Non-pigmented ciliary epithelial cell (primary cell): ENCODE measurements around the gene LRRC23.

Experiments
- DNase-seq: peaks from one replicate; pipeline ENCODE4 v3.0.0-alpha.2; 2010; ENCODE audit warnings: low read depth

The LRRC23 gene

GRCh38 chr12:6928022-6928702 lies 23.5 kb downstream of the LRRC23 start:
- DNase-seq: no peak

- no peak for DNase-seq
Measured at GRCh38 chr12:6928703-6929407, 24.2 kb downstream of the LRRC23 start.

GRCh38 chr12:6929466-6930452 lies 25.1 kb downstream of the LRRC23 start:
- DNase-seq: no peak

- no peak for DNase-seq
Measured at GRCh38 chr12:6932766-6933165, 28.1 kb downstream of the LRRC23 start.

- DNase-seq: no peak
Measured at GRCh38 chr12:6934110-6934509, 29.5 kb downstream of the LRRC23 start.

- no peak for DNase-seq
Measured at GRCh38 chr12:6935371-6936193, 31.0 kb downstream of the LRRC23 start.

- DNase-seq: no peak
Measured at GRCh38 chr12:6936194-6936635, 31.6 kb downstream of the LRRC23 start.

GRCh38 chr12:6936636-6937480 lies 32.2 kb downstream of the LRRC23 start:
- no peak for DNase-seq

- no peak for DNase-seq
Measured at GRCh38 chr12:6937481-6938352, 33.1 kb downstream of the LRRC23 start.

- no peak for DNase-seq
Measured at GRCh38 chr12:6938353-6939190, 34.0 kb downstream of the LRRC23 start.

GRCh38 chr12:6939191-6939540 lies 34.5 kb downstream of the LRRC23 start:
- DNase-seq: no peak

- no peak for DNase-seq
Measured at GRCh38 chr12:6941267-6941666, 36.6 kb downstream of the LRRC23 start.

- DNase-seq: no peak
Measured at GRCh38 chr12:6941782-6942181, 37.2 kb downstream of the LRRC23 start.

GRCh38 chr12:6942331-6942665 lies 37.7 kb downstream of the LRRC23 start:
- DNase-seq: no peak

GRCh38 chr12:6943389-6943721 lies 38.7 kb downstream of the LRRC23 start:
- DNase-seq: peak; percentile 79

- no peak for DNase-seq
Measured at GRCh38 chr12:6943722-6944380, 39.2 kb downstream of the LRRC23 start, which contains the start of the genes C12orf57 and RNU7-1. TSS of gene C12orf57 (plus strand) at chr12:6944022. CDS start at chr12:6944122, 100 bp downstream. TSS of gene RNU7-1 (plus strand) at chr12:6943816.

- DNase-seq: no peak
Measured at GRCh38 chr12:6944381-6945186, 40.0 kb downstream of the LRRC23 start.
